ENCODE data around the gene AUTS2. TPM values are rescaled to one million over a fixed set of nuclear protein-coding genes. Genes with fewer than 3 reads are reported as not detected.

Gene AUTS2
- total RNA-seq, 1 donor from 2014 or later = 80.6 TPM

DNA sequence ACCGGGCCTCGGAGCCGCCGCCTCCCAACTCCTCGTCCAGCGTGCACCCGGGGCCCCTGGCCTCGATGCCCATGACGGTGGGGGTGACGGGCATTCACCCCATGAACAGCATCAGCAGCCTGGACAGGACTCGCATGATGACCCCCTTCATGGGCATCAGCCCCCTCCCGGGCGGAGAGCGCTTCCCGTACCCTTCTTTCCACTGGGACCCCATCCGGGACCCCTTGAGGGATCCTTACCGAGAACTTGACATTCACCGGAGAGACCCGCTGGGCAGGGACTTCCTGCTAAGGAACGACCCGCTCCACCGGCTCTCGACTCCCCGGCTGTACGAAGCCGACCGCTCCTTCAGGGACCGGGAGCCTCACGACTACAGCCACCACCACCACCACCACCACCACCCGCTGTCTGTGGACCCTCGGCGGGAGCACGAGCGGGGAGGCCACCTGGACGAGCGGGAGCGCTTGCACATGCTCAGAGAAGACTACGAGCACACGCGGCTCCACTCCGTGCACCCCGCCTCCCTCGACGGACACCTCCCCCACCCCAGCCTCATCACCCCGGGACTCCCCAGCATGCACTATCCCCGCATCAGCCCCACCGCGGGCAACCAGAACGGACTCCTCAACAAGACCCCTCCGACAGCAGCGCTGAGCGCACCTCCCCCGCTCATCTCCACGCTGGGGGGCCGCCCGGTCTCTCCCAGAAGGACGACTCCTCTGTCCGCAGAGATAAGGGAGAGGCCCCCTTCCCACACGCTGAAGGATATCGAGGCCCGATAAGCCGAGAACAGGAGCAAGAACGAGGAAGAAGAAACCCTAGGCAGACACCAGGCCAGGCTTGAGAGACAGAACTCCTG lies 1192.2 kb downstream of the AUTS2 start:
- peaks cover 8% of the 10 kb centered on the region for H3K4me1 Mint-ChIP-seq (ENCODE audit: unreplicated experiment)
- peak; percentile 83 for DNase-seq (ENCODE audit: extremely low spot score, unreplicated experiment)
- peaks cover 53% of the 10 kb centered on the region for H3K36me3 Mint-ChIP-seq (ENCODE audit: unreplicated experiment)
- no peak overlapping the region for H3K27ac Mint-ChIP-seq (ENCODE audit: unreplicated experiment)
- H3K27me3 Mint-ChIP-seq (ENCODE audit: unreplicated experiment) = no peaks in the 10 kb centered on the region
- H3K9me3 Mint-ChIP-seq (ENCODE audit: unreplicated experiment) = no peaks in the 10 kb centered on the region
- no peak overlapping the region for H3K4me3 Mint-ChIP-seq (ENCODE audit: unreplicated experiment)
- TF ChIP-seq, protein P1, sequence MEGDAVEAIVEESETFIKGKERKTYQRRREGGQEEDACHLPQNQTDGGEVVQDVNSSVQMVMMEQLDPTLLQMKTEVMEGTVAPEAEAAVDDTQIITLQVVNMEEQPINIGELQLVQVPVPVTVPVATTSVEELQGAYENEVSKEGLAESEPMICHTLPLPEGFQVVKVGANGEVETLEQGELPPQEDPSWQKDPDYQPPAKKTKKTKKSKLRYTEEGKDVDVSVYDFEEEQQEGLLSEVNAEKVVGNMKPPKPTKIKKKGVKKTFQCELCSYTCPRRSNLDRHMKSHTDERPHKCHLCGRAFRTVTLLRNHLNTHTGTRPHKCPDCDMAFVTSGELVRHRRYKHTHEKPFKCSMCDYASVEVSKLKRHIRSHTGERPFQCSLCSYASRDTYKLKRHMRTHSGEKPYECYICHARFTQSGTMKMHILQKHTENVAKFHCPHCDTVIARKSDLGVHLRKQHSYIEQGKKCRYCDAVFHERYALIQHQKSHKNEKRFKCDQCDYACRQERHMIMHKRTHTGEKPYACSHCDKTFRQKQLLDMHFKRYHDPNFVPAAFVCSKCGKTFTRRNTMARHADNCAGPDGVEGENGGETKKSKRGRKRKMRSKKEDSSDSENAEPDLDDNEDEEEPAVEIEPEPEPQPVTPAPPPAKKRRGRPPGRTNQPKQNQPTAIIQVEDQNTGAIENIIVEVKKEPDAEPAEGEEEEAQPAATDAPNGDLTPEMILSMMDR (IDR thresholded peaks at IDR 0.05) = no peak

DNA sequence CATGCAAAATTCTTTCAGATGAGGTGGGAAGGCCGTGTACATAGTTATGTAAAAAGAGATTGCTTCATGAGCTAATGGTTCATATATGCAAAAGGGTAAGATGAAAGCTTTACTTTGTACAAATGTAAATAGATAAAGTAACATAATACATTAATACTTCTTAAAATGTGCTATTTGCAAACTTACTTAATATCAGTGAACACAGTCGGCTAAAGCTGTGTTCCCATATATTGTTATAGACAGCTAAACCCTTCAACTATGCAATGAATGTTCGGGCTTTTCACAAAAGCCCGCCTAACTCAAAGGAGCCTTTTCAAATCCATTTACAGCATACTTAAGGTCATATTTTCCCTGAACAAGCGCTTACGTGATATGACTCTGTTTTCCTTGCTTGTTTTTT lies 1193.1 kb downstream of the AUTS2 start:
- no peak overlapping the region for H3K27ac Mint-ChIP-seq (ENCODE audit: unreplicated experiment)

DNA sequence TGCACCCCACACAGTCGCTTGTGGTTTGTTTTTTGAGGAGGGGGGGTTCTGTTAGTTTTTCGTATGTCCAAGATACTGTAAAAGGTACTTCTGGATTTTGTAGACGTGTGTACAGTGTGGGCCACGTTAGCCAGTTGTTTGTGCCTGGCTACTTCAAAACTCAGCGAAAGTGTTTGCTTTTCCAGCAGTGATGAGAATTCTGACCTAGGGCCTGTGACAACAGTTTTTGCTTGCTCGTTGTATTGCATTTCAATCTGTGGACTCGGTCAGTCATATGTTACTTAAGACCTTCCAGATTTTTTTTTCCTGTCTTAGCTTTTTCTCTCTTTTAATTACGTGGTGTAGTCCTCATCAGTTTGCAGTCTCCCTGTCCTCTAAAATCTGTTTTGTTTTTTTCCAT lies 1194.8 kb downstream of the AUTS2 start:
- Mint-ChIP-seq H3K4me1 (ENCODE audit: unreplicated experiment) (no peaks in the 10 kb centered on the region), H3K4me3 (ENCODE audit: unreplicated experiment) (no peak overlapping the region), H3K9me3 (ENCODE audit: unreplicated experiment) (no peaks in the 10 kb centered on the region), H3K27ac (ENCODE audit: unreplicated experiment) (no peak overlapping the region), H3K36me3 (ENCODE audit: unreplicated experiment) (peaks cover 35% of the 10 kb centered on the region), H3K27me3 (ENCODE audit: unreplicated experiment) (no peaks in the 10 kb centered on the region)
- TF ChIP-seq, protein P1 (IDR thresholded peaks at IDR 0.05) = no peak
- no peak for DNase-seq (ENCODE audit: extremely low spot score, unreplicated experiment)

More for the DNA sequence above, 1193.1 kb downstream of the AUTS2 start:
- Mint-ChIP-seq H3K4me3 (ENCODE audit: unreplicated experiment) (no peak overlapping the region), H3K9me3 (ENCODE audit: unreplicated experiment) (no peaks in the 10 kb centered on the region), H3K27me3 (ENCODE audit: unreplicated experiment) (no peaks in the 10 kb centered on the region), H3K36me3 (ENCODE audit: unreplicated experiment) (peaks cover 49% of the 10 kb centered on the region), H3K4me1 (ENCODE audit: unreplicated experiment) (peaks cover 4% of the 10 kb centered on the region)
- TF ChIP-seq, protein P1 (IDR thresholded peaks at IDR 0.05) = no peak
- DNase-seq (ENCODE audit: extremely low spot score, unreplicated experiment) = no peak

DNA sequence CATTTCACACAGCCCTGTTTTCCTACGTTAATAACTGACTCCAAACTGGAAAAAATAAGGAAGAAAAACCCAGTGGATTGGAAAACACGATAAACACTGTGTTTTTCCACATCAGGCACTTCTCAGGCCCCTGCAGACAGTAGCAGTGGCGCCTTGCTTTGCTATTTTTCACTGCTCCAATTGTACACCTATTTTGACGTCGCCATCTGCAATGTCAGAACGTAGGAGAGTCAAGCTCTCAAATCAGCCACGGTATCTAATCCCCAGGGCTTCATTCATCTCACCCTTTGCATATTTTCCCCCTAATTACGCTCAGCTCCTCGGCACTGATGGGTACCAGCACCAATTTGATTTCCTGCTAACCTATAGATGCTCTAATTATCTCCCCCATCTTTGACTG lies 1195.5 kb downstream of the AUTS2 start:
- peaks cover 31% of the 10 kb centered on the region for H3K36me3 Mint-ChIP-seq (ENCODE audit: unreplicated experiment)
- H3K4me1 Mint-ChIP-seq (ENCODE audit: unreplicated experiment) = no peaks in the 10 kb centered on the region
- H3K9me3 Mint-ChIP-seq (ENCODE audit: unreplicated experiment) = no peaks in the 10 kb centered on the region
- H3K4me3 Mint-ChIP-seq (ENCODE audit: unreplicated experiment) = no peak overlapping the region
- no peak overlapping the region for H3K27ac Mint-ChIP-seq (ENCODE audit: unreplicated experiment)
- no peaks in the 10 kb centered on the region for H3K27me3 Mint-ChIP-seq (ENCODE audit: unreplicated experiment)
- DNase-seq (ENCODE audit: extremely low spot score, unreplicated experiment) = no peak
- TF ChIP-seq, protein P1 (IDR thresholded peaks at IDR 0.05) = no peak

DNA sequence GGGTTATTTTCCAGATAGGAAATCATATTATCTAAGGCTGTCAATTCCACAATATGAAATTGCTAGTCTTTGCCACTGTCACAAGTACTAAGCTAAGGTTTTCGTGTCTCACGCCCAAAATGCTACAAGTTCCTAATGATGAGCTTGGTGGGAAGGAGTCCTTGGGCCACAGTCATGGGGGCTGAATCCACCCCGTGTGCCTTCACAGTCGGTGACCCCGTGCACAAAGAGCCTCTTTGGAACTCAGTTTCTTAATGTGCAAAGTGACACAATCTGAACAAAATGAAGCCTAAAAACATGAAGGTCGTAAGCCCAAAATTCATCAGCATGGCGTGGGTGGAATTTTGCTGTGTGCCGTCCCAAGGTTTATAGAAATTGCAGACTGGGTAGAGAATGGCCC lies 1196.7 kb downstream of the AUTS2 start:
- Mint-ChIP-seq H3K27ac (ENCODE audit: unreplicated experiment) (no peak overlapping the region), H3K27me3 (ENCODE audit: unreplicated experiment) (no peaks in the 10 kb centered on the region), H3K9me3 (ENCODE audit: unreplicated experiment) (peaks cover 2% of the 10 kb centered on the region), H3K36me3 (ENCODE audit: unreplicated experiment) (peaks cover 23% of the 10 kb centered on the region), H3K4me3 (ENCODE audit: unreplicated experiment) (no peak overlapping the region), H3K4me1 (ENCODE audit: unreplicated experiment) (no peaks in the 10 kb centered on the region)
- no peak for DNase-seq (ENCODE audit: extremely low spot score, unreplicated experiment)
- TF ChIP-seq, protein P1 (IDR thresholded peaks at IDR 0.05) = no peak
